GM08714 (cell line): ENCODE results near the gene BAHCC1.
A peak's percentile ranks its signal among the peaks of the same experiment; 100 is the strongest.

Source experiments
- H3K4me3 ChIP-seq: fragments of 200-500 bp; sonication (Bioruptor generic); 2 replicates; pipeline ENCODE4 v1.5.1; 2014; ENCODE audit warnings: mild to moderate bottlenecking, low read length, inconsistent platforms
- ZNF274 ChIP-seq: IDR thresholded peaks from 2 replicates; pipeline ENCODE4 v1.6.1; 2012; ENCODE audit warnings: mild to moderate bottlenecking, low read depth, low read length

BAHCC1 gene

GRCh38 chr17:81378941-81379511, 16.2 kb upstream of the BAHCC1 start:
- H3K4me3 ChIP-seq, result no peak overlapping the region

DNA sequence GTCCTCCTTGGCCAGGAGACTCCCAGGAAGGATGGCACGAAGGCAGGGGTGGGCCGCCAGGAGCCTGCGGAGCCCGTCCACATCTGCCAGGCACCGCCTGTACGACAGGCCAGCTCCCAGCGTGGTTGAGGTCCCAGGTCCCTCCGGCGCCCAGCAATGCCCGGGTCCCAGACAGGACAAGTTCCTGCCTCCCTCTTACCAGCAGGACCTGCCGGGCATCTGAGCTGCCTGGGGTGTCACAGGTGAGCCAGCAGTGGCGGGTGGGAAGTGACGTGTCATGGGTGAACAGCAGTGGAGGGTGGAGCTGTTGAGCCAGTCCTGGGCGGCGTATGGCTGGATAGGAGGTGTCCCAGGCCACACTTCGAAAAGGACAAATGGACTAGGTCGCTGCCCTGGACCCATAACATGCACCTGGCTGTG, 15.7 kb upstream of the BAHCC1 start:
- no peak overlapping the region for H3K4me3 ChIP-seq
- no peak for TF ChIP-seq ZNF274

More at GRCh38 chr17:81378941-81379511, 16.2 kb upstream of the BAHCC1 start:
- no peak for TF ChIP-seq ZNF274

- TF ChIP-seq ZNF274, result no peak
- no peak overlapping the region for H3K4me3 ChIP-seq
Measured at GRCh38 chr17:81380131-81380530, 15.1 kb upstream of the BAHCC1 start.

DNA sequence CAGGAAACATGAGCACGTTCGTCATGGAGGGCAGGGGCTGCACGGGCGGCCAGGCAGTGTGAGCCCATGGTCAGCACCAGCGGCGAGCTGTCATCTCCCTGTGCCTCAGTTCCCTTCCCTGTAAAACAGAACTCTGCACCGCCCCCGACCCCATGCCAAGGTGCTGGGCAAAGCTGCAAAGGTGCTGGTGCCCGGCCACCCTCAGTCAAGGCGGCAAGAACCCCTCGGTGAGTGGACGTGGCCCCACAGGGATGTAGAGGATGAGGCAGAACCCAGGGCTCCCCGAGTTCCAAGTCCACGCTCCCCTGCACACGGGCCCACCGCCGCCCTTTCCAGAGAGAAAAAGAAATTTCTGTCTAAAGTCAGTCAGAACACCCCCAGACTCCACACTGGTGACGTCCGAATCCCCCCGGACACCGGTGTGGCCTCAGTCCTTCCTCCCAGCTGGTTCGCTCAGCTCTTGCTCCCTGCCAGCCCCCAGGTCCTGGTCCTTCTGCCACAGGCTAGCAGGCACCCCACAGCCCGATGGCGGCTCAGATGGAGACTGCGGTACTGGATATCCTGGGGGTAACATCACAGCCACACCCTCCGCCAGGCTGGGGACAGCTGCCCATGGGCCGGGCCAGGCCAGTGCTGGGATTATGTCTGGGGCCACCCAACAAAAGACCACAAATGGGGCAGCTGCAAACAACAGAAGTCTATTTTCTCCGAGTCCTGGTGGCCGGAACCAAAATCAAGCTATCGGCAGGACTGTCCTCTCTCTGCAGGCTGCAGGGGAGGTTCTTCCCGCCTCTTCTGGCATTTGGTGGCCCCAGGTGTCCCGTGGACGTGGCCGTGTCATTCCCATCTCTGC, 14.4 kb upstream of the BAHCC1 start:
- no peak for TF ChIP-seq ZNF274
- no peak overlapping the region for H3K4me3 ChIP-seq

GRCh38 chr17:81381632-81382577, 13.4 kb upstream of the BAHCC1 start:
- TF ChIP-seq ZNF274, result no peak
- no peak overlapping the region for H3K4me3 ChIP-seq

- H3K4me3 ChIP-seq, result no peak overlapping the region
- no peak for TF ChIP-seq ZNF274
Measured at GRCh38 chr17:81382851-81383250, 12.4 kb upstream of the BAHCC1 start.

GRCh38 chr17:81383504-81384421, 11.5 kb upstream of the BAHCC1 start:
- no peak for TF ChIP-seq ZNF274
- no peak overlapping the region for H3K4me3 ChIP-seq

- TF ChIP-seq ZNF274, result no peak
- no peak overlapping the region for H3K4me3 ChIP-seq
Measured at GRCh38 chr17:81384929-81385319, 10.3 kb upstream of the BAHCC1 start.

DNA sequence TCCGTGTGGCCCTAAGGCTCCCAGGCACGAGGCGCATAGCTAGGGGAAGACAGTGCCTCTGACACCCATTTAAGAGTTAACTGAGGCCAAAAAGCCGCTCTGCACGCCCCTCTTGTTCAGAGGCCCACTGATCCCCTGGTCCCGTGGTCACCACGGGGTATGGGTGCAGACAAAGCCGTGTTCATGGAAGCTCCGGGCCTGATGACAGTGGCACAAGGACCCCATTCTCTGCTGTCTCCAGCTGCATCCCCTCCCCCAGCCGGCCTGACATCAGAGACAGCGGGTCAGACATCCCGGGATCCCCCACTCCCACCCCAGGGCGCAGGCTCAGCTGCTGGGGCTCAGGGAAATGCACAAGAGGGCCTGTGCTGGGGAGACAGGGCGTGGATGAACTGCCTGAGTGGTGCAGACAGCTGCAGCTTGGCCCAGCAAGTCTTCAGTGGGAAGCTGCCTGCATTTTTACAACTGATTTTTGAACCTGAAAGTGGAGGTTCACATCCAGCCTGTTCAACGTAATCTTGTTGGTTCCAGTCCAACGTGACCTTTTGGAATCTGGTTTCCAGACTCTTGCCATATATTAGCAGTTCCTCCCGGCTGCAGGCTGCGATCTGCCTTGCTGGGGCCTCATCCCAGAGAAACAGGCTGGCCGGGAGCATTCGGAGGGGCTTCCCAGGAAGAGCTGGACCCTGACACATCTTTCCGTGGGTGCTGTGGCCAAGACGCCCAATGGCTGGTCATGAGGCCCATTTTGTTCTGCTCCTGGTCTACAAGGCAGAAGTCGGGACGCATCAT, 9.7 kb upstream of the BAHCC1 start:
- no peak overlapping the region for H3K4me3 ChIP-seq
- no peak for TF ChIP-seq ZNF274

DNA sequence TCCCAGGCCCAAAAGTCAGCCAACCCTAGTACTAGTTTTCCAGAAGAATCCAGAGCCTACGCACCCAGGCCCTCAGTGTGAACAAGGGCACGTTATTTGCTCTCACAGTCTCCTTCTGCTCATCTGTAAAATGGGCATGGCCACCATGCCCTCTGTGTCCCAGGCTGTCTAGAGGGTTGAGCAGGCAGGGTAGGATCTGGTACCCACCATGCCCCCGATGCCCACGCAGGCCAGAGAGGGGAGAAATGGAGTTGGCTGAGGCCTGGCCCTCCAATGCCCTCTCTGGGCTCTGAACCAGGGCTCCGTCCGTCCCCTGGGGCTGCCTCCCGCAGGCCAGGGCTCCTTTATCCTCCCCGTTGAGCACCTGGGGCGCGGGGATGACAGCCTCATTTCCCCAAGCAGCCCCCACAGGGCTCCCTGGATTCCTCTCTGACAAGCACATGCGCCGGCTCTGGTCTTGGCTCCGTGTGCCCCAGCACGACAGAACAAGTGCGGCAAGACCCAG, 9.1 kb upstream of the BAHCC1 start:
- no peak for TF ChIP-seq ZNF274
- H3K4me3 ChIP-seq, result no peak overlapping the region

GRCh38 chr17:81386646-81387099, 8.6 kb upstream of the BAHCC1 start:
- no peak for TF ChIP-seq ZNF274
- peak overlapping the region; percentile 36; the same call in 1 of the 2 replicates for H3K4me3 ChIP-seq
